Posterior cingulate gyrus (tissue), 11 donors: ENCODE data around the gene ARF6.
"Not testable (repeated sequence)": the region's sequence is repeated elsewhere in the genome, so short reads cannot be mapped to it uniquely, and the experiment has no call there.

Experiments
- DNase-seq, 10 donors: peaks; one replicate each; pipeline versions ENCODE4 v3.0.0 to v3.0.0-alpha.2; 2020 to 2021; ENCODE audit warnings: mixed read lengths in 3 of 10
- intact Hi-C: fragments of 100-400 bp; cut with DNase I; formaldehyde crosslinking; loops from one replicate; pipeline ENCODE4 v1.15.1; 2023

Gene ARF6

DNA sequence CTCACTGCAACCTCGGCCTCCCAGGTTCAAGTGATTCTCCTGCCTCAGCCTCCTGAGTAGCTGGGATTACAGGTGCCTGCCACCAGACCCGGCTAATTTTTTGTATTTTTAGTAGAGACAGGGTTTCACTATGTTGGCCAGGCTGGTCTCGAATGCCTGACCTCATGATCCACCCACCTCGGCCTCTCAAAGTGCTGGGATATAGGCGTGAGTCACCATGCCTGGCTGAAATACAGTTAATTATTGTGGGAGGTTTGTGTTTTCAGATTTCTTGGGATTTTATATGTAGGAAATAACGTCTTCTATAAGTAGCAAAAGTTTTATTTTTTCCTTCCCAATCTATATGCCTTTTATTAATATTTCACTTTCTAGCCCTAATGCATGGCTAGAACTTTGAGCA, 19.3 kb upstream of the ARF6 start:
- intact Hi-C loops, result not testable (repeated sequence)

DNA sequence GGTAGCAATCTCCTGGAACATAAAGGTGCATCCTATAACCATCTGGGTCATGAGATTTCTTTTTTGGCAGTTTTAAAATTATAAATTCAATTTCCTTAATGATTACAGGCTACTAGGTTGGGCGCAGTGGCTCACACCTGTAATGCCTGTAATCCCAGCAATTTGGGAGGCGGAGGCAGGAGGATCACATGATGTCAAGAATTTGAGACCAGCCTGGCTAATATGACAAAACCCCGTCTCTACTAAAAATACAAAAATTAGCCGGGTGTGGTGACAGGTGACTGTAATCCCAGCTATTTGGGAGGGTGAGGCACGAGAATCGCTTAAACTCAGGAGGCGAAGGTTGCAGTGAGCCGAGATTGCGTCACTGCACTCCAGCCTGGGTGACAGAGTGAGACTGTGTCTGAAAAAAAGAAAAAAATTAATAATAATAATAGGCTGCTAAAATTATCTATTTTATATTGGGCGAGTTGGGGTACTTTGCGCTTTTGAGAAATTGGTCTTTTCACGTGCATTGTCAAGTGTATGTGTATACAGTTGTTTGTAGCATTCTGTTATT, 17.2 kb upstream of the ARF6 start:
- DNase-seq, result no peak
- intact Hi-C loops, result no loop called here

More for the DNA sequence above, 19.3 kb upstream of the ARF6 start:
- not testable (repeated sequence) for DNase-seq

DNA sequence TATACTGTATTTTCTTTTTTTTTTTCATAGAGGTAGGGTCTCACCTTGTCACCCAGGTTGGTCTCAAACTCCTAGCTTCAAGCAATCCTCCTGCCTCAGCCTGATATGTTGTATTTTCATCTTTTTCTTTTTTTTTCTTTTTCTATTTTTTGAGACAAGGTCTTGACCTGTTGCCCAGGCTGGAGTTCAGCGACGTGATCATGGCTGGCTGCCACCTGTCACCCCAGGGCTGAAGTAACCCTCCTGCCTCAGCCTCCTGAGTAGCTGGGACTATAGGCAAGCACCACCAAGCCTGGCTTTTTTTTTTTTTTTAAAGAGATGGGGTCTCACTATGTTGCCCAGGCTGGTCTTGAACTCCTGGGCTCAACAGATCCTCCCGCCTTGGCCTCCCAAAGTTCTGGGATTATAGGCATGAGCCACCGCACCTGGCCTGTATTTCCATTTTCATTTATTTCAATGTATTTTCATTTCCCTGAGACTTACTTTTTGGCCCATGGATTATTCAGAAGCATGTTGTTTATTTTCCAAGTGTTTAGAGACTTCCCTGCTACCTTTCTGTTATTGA, 16.2 kb upstream of the ARF6 start:
- intact Hi-C loops, result no loop called here
- DNase-seq, result no peak

DNA sequence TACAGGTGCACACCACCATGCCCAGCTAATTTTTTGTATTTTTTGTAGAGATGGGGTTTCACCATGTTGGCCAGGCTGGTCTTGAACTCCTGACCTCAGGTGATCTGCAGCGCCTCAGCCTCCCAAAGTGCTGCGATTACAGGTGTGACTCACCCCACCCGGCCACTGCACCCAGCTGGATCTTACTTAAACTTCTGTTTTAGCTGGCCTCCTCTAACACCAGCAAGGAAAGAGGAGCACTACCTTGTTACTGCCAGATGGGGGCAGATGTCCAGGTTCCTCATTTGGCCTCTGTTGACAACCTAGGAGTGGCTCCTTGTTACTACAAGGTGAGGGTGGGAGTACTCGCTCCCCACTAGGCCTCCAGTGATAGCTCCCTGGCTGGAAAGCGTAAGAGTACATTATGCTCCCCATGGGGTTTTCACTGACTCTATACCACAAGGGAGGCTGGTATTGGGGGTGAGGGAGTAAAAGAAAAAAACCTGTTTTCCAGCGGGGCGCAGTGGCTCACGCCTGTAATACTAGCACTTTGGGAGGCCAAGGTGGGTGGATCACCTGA, 13.2 kb upstream of the ARF6 start:
- intact Hi-C loops, result no loop called here
- DNase-seq, result peak in 1 of 10 donors; percentile 65

DNA sequence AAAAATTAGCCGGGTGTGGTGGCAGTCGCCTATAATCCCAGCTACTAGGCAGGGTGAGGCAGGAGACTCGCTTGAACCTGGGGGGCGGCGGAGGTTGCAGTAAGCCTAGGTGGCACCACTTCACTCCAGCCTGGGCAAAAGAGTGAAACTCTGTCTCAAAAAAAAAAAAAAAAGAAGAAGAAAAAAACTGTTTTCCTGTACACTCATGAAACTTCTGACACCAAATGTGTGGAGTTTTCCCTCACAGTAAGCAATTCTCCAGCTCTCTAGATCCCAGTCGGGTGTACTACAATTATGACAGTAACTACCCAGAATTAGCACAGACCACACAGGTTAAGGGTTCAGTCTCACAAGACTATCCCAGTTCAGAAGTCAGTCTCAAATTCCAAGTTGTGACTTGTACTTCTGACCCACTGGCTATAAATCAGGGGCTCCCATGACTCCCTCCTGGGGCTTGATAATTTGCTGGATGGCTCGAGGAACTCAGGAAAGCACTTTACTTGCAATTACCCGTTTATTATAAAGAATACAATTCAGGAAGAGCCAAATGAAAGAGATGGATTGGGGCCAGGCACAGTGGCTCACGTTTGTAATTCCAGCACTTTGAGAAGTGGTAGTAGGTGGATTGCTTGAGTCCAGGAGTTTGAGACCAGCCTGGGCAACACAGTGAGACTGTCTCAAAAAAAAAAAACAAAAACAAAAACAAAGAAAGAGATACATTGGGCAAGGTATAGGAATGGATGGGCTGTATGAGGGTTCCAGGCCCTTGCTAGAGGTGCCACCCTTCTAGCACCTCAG, 12.4 kb upstream of the ARF6 start:
- intact Hi-C loops, result no loop called here
- DNase-seq, result no peak

DNA sequence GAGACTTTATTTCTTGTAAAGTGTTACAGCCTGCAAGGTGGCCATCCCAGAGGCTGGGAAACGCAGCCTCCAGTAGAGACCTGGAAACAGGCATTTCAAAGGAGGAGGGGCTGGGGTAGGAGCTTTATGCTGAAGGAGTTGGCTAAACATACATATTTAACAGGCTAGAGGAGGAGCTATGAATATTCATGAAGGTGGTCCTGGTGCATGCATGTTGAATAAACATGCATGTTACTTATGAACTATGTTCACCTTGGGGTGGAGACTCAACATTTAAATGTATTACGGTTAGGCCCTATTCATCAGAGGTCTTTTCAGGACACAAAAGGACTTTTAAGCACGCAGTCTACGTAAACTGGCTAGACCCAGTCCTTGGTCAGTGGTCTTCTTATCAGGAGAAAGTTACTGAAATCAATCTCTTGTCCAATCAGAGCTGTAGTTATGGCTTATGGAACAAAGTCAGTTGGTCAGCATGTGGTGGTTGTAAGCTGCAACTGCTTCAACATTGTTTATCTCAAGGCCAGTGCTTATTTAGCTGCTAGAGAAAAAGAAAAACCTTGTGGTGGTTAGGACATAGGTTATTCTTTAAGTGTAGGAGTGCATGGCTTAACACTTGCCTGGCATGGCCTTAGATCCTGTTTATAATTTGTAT, 11.4 kb upstream of the ARF6 start:
- intact Hi-C loops, result no loop called here
- no peak for DNase-seq

DNA sequence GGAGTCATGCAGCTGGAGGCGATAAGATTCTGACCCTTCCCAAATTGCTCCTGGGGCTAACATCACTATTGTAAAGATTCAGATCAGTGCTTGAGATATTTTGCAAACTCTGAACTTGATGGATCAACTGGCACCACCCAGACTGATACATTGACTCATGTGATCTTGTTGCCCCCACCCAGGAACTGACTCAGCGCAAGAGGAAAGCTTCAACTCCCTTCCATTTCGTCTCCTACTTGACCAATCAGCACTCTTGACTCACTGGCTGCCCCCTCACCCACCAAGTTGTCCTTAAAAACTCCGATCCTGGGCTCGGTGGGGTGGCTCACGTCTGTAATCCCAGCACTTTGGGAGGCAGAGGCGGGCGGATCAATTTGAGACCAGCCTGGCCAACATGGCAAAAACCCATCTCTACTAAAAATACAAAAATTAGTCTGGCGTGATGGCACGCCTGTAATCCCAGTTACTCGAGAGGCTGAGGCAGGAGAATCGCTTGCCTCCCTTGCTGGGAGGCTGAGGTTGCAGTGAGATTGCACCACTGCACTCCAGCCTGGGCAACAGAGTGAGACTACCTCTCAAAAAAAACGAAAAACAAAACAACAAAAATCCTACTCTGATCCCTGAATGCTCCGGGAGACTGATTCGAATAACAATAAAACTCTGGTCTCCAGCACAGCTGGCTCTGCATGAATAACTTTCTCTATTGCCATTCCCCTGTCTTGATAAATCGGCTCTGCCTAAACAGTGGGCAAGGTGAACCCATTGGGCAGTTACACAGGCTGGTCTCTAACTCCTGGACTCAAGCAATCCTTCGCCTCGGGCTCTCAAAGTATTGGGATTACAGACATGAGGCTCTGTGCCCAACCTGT, 9.8 kb upstream of the ARF6 start:
- DNase-seq, result no peak
- intact Hi-C loops, result no loop called here

DNA sequence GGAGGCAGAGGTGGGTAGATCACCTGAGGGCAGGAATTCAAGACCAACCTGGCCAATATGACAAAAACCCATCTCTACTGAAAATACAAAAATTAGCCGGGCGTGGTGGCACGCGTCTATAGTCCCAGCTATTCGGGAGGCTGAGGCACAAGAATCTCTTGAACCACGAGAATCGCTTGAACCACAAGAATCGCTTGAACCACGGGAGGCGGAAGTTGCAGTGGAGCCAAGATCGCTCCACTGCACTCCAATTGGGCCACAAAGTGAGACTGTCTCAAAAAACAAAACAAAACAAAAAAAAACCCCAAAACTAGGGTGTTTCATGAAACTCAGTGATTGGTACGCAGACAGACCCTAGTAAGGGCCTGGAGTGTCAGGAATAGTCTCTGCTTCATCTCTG, 6.4 kb upstream of the ARF6 start:
- intact Hi-C loops, result no loop called here
- DNase-seq, result no peak

DNA sequence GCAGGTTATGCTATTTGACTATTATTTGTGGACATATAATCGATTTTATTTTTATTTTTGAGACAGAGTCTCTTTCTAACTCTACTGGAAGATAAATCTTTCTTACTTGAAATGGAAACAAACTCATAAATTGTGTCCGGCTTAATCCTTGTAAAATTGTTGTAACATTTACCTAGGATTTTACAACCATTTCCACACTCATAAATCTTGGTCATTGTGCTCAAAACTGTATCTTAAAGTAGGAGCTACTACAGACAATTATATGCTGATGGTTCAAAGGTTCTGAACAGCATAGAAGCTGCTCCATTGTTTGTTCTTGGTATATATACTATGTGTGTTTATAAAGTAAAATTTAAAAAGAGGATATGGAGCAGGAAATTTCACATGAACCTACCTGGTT, 4.6 kb upstream of the ARF6 start:
- intact Hi-C loops, result no loop called here
- DNase-seq, result no peak

DNA sequence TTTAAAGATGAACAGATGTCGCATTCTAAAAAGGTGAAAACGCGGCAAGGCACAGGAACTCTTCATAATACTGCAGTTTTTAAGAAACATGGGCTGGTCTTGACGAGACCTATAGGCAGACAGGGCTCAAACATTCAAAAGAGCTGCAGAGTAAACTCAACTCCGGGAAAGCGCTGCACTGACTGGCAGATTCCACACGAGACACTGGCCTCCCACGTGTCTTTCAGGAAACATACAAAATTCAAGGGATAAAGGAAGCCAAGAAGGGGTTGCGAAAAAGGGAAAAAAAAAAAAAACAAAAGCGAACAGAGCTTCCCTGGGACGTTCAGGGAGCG, 614 bp upstream of the ARF6 start:
- intact Hi-C loops, result loop anchor here (1.0 to 2.0 kb wide), 2 partner anchors 24 to 225 kb away; partner anchors contain the start of gene VCPKMT
- peak in 5 of 10 donors; percentile 44 to 58 (median 50) for DNase-seq

DNA sequence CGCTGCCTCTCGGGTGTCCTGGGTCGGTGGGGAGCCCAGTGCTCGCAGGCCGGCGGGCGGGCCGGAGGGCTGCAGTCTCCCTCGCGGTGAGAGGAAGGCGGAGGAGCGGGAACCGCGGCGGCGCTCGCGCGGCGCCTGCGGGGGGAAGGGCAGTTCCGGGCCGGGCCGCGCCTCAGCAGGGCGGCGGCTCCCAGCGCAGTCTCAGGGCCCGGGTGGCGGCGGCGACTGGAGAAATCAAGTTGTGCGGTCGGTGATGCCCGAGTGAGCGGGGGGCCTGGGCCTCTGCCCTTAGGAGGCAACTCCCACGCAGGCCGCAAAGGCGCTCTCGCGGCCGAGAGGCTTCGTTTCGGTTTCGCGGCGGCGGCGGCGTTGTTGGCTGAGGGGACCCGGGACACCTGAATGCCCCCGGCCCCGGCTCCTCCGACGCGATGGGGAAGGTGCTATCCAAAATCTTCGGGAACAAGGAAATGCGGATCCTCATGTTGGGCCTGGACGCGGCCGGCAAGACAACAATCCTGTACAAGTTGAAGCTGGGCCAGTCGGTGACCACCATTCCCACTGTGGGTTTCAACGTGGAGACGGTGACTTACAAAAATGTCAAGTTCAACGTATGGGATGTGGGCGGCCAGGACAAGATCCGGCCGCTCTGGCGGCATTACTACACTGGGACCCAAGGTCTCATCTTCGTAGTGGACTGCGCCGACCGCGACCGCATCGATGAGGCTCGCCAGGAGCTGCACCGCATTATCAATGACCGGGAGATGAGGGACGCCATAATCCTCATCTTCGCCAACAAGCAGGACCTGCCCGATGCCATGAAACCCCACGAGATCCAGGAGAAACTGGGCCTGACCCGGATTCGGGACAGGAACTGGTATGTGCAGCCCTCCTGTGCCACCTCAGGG, 679 bp downstream of the ARF6 start:
- intact Hi-C loops, result loop anchor here (1.0 to 2.0 kb wide), 2 partner anchors 28 to 223 kb away; partner anchors contain the start of gene VCPKMT
- peak in 9 of 10 donors; percentile 12 to 89 (median 32) for DNase-seq

DNA sequence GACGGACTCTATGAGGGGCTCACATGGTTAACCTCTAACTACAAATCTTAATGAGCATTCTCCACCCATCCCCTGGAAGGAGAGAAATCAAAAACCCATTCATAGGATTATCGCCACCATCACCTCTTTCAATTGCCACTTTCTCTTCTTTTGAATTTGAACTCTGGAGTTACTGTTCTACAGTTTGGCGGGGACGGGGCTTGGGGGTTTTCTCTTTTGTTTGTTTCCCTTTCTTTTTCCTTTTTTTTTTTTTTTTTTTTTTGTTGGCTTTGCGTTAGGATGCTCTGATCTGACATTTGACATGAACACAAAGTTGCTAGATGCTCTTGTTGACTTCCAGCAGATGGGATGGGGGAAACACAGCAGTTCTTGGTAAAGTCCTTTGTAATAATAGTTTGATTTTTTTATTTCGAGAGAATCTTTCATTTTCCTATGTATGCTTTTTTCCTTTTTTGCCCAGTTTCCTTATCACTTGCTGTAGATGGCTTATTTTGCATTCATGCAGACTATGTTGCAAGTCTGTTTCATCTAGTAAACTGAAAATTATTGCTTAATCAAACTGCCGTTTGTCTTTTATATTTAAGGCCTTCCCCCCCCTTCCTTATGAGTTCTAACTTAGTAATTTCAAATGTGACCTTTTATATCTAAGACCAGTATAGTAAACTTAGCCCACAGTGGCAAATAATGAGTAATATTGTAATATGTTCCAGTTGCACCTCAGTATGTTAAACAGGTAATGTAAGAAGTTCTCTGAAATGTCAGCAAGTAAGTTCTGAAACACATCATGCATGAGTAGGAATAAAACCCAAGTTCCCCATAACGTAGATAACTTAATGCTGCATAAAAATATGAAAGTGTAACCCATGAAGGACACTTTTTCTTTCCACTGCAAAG, 1.6 kb downstream of the ARF6 start:
- not testable (repeated sequence) for DNase-seq

DNA sequence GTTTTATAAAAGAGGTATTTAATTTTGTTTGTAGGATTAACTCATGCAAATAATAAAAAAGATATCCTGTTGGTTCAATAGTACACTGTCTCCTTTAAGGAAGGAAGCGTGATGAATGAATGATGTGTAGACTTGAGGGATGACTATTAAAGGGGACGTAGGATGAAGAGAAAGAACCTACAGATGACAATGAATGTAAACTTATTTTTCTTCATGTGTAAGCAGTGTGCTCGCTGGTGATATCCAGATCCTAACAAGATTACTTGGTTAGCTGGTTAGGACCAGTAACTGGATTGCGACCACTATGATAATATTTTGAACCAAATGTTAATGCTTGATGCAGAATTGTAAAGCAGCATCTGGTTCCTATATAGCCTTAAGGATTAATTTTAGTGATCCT, 2.6 kb downstream of the ARF6 start:
- intact Hi-C loops, result no loop called here
- no peak for DNase-seq

More for the DNA sequence above, 1.6 kb downstream of the ARF6 start:
- intact Hi-C loops, result not testable (repeated sequence)

DNA sequence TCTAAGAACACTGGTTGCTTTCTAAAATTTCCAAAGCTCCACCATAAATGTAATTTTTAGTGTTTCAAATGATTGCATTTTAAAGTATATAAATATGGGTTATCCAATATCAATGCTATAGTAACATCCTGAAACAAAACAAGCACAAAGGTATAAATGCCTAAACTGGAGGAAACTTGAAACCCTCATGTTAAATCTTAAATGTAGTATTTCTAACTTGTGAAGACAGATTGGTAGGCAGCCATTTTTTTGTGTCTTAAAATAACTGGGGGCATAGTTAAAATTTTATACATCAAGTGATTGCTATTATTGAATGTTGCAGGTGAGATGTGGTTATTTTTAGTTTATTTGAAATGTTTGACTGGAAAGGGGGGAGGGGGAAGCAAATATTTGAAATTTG, 3.4 kb downstream of the ARF6 start:
- intact Hi-C loops, DNase-seq: not testable (repeated sequence)

DNA sequence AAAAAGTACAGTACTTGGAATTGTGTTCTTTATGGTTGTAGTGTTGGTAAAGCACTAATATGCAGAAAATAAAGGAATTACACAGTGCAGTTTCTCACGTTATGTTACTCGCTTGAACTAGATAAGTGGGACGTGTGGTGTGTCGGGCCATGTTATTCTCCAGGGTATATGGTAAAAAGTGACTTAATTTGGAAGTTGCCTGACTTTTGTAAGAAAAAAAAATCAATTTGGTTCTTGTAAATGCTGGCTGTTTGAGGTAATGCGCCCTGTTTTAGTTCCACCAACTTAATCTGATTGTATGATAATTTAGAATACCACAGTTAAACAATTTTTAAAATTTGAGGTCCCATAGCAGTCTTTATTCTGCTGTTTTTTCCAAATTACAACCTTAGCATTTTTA, 4.1 kb downstream of the ARF6 start:
- intact Hi-C loops, result no loop called here
- no peak for DNase-seq

DNA sequence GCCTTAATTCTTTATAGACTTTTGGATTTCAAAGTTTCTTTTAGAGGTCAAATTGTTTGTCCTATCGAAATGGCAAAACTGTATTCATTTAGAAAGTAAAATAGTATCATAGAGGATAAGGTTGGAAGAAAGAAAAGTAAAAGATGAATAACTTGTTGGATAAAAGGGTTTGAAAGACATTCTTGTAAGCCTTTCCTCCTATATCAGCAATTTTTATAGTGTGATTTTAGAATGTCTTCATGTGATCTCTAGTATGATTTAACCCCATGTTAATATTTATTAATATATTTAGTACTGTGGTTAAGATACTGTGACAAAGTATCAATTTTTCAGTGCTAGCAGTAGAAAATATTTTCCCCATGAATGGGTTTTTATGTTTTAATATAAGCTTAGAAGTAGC, 4.5 kb downstream of the ARF6 start:
- DNase-seq, result no peak
- intact Hi-C loops, result no loop called here

DNA sequence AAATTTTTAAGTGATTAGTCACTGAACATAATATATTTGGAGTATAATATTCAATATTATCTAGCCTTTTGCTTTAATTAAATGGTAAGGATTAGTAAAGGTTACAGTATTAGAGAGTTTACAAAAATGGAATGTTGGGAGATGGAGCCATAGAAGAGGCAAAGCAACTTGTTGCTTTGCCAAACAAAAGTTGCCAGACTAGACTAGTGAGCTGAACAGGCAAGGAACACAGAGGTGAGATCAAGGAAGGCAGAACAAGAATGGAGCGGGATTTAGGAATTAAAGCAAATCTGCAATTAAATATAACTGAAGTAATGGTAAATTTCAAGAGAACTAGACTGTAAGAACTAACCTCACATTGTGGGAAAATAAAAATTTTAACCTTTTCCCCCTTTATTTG, 5.1 kb downstream of the ARF6 start:
- intact Hi-C loops, result no loop called here
- DNase-seq, result no peak

DNA sequence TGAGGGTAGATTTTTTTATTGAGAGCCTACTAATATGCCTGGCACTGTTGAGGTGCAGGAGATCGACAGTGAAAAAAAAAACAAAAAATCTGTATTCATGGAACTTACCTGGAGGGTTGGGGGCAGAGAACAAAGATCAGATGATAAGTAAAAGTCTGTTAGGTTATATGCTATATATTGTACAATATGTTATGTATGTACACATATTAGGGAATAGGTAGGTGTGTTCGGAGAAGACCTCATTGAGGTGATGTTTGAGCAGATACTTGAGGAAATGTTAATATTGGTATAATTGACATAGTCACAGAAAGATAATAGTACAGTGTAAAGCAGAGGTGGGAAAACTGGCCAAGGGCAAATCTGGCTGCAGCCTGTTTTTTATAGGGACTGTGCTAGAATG, 5.6 kb downstream of the ARF6 start:
- intact Hi-C loops, result no loop called here
- no peak for DNase-seq
